Measurements from ENCODE around the gene ST8SIA4.
A peak's percentile ranks its signal among the peaks of the same experiment; 100 is the strongest.

ST8SIA4 gene

GRCh38 chr5:100861148-100861547, 41.9 kb downstream of the ST8SIA4 start:
- no peak overlapping the region for H3K4me2 ChIP-seq (ENCODE audit: low read length)
- no peaks in the 10 kb centered on the region for H3K79me2 ChIP-seq (ENCODE audit: insufficient read depth, low read length)
- H3K4me1 ChIP-seq (ENCODE audit: insufficient read depth, low read length, severe bottlenecking), result peaks cover 42% of the 10 kb centered on the region
- no peaks in the 10 kb centered on the region for H3K36me3 ChIP-seq (ENCODE audit: insufficient read depth, low read length)
- H3K9ac ChIP-seq (ENCODE audit: low read length), result no peak overlapping the region
- H3F3A ChIP-seq (ENCODE audit: insufficient read depth, low read length), result no peaks in the 10 kb centered on the region
- H3K4me3 ChIP-seq (ENCODE audit: low read depth, low read length, poor library complexity, severe bottlenecking), result no peak overlapping the region
- no peaks in the 10 kb centered on the region for H4K20me1 ChIP-seq (ENCODE audit: insufficient read depth, low read length)
- no peaks in the 10 kb centered on the region for H3K9me2 ChIP-seq (ENCODE audit: low read depth, low read length)
- no peaks in the 10 kb centered on the region for H3K27me3 ChIP-seq (ENCODE audit: insufficient read depth, low read length)
- H2AFZ ChIP-seq (ENCODE audit: low read length), result no peak overlapping the region
- no peak overlapping the region for H3K27ac ChIP-seq (ENCODE audit: low read depth, low read length, poor library complexity, severe bottlenecking)
- TF ChIP-seq CTCF (IDR thresholded peaks at IDR 0.05; ENCODE audit: low read length) (no peak), EZH2 (IDR thresholded peaks at IDR 0.05; ENCODE audit: borderline replicate concordance, low read length) (no peak)
- H3K9me3 ChIP-seq (ENCODE audit: low read length), result no peaks in the 10 kb centered on the region

GRCh38 chr5:100860407-100860806, 42.7 kb downstream of the ST8SIA4 start:
- H3F3A ChIP-seq (ENCODE audit: insufficient read depth, low read length), result 0 out of 2 replicates have a peak, but pooled peaks cover 6% of the 10 kb centered on the region
- no peaks in the 10 kb centered on the region for H3K36me3 ChIP-seq (ENCODE audit: insufficient read depth, low read length)
- H3K27ac ChIP-seq (ENCODE audit: low read depth, low read length, poor library complexity, severe bottlenecking), result peak overlapping the region; percentile 49
- no peak overlapping the region for H3K9ac ChIP-seq (ENCODE audit: low read length)
- H4K20me1 ChIP-seq (ENCODE audit: insufficient read depth, low read length), result no peaks in the 10 kb centered on the region
- H3K4me3 ChIP-seq (ENCODE audit: low read depth, low read length, poor library complexity, severe bottlenecking), result no peak overlapping the region
- peaks cover 50% of the 10 kb centered on the region for H3K4me1 ChIP-seq (ENCODE audit: insufficient read depth, low read length, severe bottlenecking)
- no peaks in the 10 kb centered on the region for H3K79me2 ChIP-seq (ENCODE audit: insufficient read depth, low read length)
- H2AFZ ChIP-seq (ENCODE audit: low read length), result no peak overlapping the region
- H3K9me2 ChIP-seq (ENCODE audit: low read depth, low read length), result no peaks in the 10 kb centered on the region
- H3K4me2 ChIP-seq (ENCODE audit: low read length), result no peak overlapping the region
- TF ChIP-seq EZH2 (IDR thresholded peaks at IDR 0.05; ENCODE audit: borderline replicate concordance, low read length), result no peak
- no peak for TF ChIP-seq CTCF (IDR thresholded peaks at IDR 0.05; ENCODE audit: low read length)
- H3K9me3 ChIP-seq (ENCODE audit: low read length), result no peaks in the 10 kb centered on the region
- H3K27me3 ChIP-seq (ENCODE audit: insufficient read depth, low read length), result no peaks in the 10 kb centered on the region

GRCh38 chr5:100858987-100859545, 44.0 kb downstream of the ST8SIA4 start:
- H3K4me2 ChIP-seq (ENCODE audit: low read length), result no peak overlapping the region
- no peaks in the 10 kb centered on the region for H3K79me2 ChIP-seq (ENCODE audit: insufficient read depth, low read length)
- peak overlapping the region; percentile 49 for H3K27ac ChIP-seq (ENCODE audit: low read depth, low read length, poor library complexity, severe bottlenecking)
- H4K20me1 ChIP-seq (ENCODE audit: insufficient read depth, low read length), result no peaks in the 10 kb centered on the region
- no peak overlapping the region for H3K9ac ChIP-seq (ENCODE audit: low read length)
- 0 out of 2 replicates have a peak, but pooled peaks cover 9% of the 10 kb centered on the region for H3F3A ChIP-seq (ENCODE audit: insufficient read depth, low read length)
- TF ChIP-seq CTCF (IDR thresholded peaks at IDR 0.05; ENCODE audit: low read length), result no peak
- TF ChIP-seq EZH2 (IDR thresholded peaks at IDR 0.05; ENCODE audit: borderline replicate concordance, low read length), result no peak
- no peaks in the 10 kb centered on the region for H3K36me3 ChIP-seq (ENCODE audit: insufficient read depth, low read length)
- H3K27me3 ChIP-seq (ENCODE audit: insufficient read depth, low read length), result no peaks in the 10 kb centered on the region
- H2AFZ ChIP-seq (ENCODE audit: low read length), result no peak overlapping the region
- no peaks in the 10 kb centered on the region for H3K9me2 ChIP-seq (ENCODE audit: low read depth, low read length)
- no peak overlapping the region for H3K4me3 ChIP-seq (ENCODE audit: low read depth, low read length, poor library complexity, severe bottlenecking)
- peaks cover 63% of the 10 kb centered on the region for H3K4me1 ChIP-seq (ENCODE audit: insufficient read depth, low read length, severe bottlenecking)
- no peaks in the 10 kb centered on the region for H3K9me3 ChIP-seq (ENCODE audit: low read length)

All from OCI-LY1 (cell line).